ENCODE measurements around the gene PBLD.
"Not testable (repeated sequence)": the region's sequence is repeated elsewhere in the genome, so short reads cannot be mapped to it uniquely, and the experiment has no call there.

The PBLD gene

GRCh38 chr10:68277814-68278213, 54.9 kb downstream of the PBLD start:
- DNase-seq = not testable (repeated sequence)

GRCh38 chr10:68276224-68276623, 56.5 kb downstream of the PBLD start:
- no peak for DNase-seq

GRCh38 chr10:68275600-68276126, 57.1 kb downstream of the PBLD start:
- no peak for DNase-seq

GRCh38 chr10:68272833-68273232, 59.9 kb downstream of the PBLD start:
- DNase-seq = no peak

- DNase-seq = no peak
These were observed 61.4 kb downstream of the PBLD start for GRCh38 chr10:68271196-68271882.

GRCh38 chr10:68269562-68270290, 63.0 kb downstream of the PBLD start:
- DNase-seq = no peak

GRCh38 chr10:68261132-68261856, 71.4 kb downstream of the PBLD start:
- no peak for DNase-seq

GRCh38 chr10:68253346-68253745, 79.4 kb downstream of the PBLD start:
- DNase-seq = no peak

GRCh38 chr10:68251625-68252495, 80.9 kb downstream of the PBLD start:
- DNase-seq = no peak

GRCh38 chr10:68251151-68251550, 81.6 kb downstream of the PBLD start:
- no peak for DNase-seq

- no peak for DNase-seq
These were observed 83.4 kb downstream of the PBLD start for GRCh38 chr10:68249297-68249696.

GRCh38 chr10:68247931-68248330, 84.8 kb downstream of the PBLD start:
- DNase-seq = no peak

- DNase-seq = not testable (repeated sequence)
These were observed 86.3 kb downstream of the PBLD start for GRCh38 chr10:68246397-68246796.

GRCh38 chr10:68242051-68242450, 90.7 kb downstream of the PBLD start:
- DNase-seq = no peak

GRCh38 chr10:68239596-68240150, 93.1 kb downstream of the PBLD start:
- DNase-seq = no peak

- DNase-seq = no peak
These were observed 93.7 kb downstream of the PBLD start for GRCh38 chr10:68239069-68239468.

GRCh38 chr10:68238371-68238770, 94.4 kb downstream of the PBLD start:
- no peak for DNase-seq

- no peak for DNase-seq
These were observed 95.6 kb downstream of the PBLD start for GRCh38 chr10:68237173-68237572.

GRCh38 chr10:68235581-68235980, 97.1 kb downstream of the PBLD start:
- no peak for DNase-seq

GRCh38 chr10:68235111-68235510, 97.6 kb downstream of the PBLD start:
- no peak for DNase-seq

GRCh38 chr10:68233046-68233445, 99.7 kb downstream of the PBLD start:
- DNase-seq = no peak
